ENCODE measurements around the gene STOX2.

STOX2 gene

DNA sequence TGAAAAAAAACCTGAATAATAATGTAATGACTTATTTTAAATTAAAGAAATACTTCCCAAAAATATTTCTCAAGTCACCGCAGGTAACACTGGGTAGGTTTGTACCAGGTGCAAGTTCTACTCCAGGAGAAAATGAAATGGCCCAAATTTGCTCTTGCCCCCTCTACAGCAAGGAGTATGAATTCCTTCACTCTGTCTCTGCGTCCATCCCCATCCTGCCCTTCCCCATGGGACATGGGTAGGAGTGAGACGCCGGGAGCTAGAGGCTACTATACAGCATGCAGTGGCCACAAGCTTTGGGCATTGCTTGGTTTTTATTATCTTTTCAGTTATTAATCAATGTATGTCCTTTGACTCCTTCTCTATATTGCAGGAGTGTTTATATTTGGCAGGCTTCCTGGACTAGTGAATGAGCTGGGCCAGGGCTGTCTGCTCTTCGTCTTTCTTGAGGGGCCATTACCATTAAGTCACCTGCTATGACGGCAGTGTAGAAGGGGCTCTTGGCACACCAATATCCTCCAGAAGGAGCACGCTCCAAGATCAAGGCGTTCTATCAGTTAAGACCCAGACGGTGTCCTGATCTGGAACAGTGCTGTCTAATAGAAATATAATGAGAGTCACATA lies 162.9 kb downstream of the STOX2 start:
- H3K23ac ChIP-seq (ENCODE audit: low read length): no peak overlapping the region
- no peaks in the 10 kb centered on the region for H3K27me3 ChIP-seq (ENCODE audit: insufficient read depth, low read length, poor library complexity)
- H3K56ac ChIP-seq (ENCODE audit: low read length): no peak overlapping the region
- no peaks in the 10 kb centered on the region for H3K4me1 ChIP-seq (ENCODE audit: control insufficient read depth, low read depth, low read length)
- H3K4ac ChIP-seq (ENCODE audit: low read depth, low read length): no peak overlapping the region
- H3K4me2 ChIP-seq (ENCODE audit: low read length): no peak overlapping the region
- no CpG with 5 or more reads among the region's 9 CpGs for WGBS (ENCODE audit: extremely low coverage, insufficient coverage, low lambda C conversion rate)
- H3K79me1 ChIP-seq (ENCODE audit: low read length): no peaks in the 10 kb centered on the region
- H3K4me3 ChIP-seq (ENCODE audit: low read length): no peak overlapping the region
- H2BK15ac ChIP-seq (replicated peaks; ENCODE audit: low read depth): no peak overlapping the region
- DNase-seq: no peak
- no peak overlapping the region for H2BK5ac ChIP-seq (ENCODE audit: low read length)
- H3K36me3 ChIP-seq (ENCODE audit: control insufficient read depth, insufficient read depth, low read length): no peaks in the 10 kb centered on the region
- H3K27ac ChIP-seq (ENCODE audit: low read depth, low read length): no peak overlapping the region
- H2BK120ac ChIP-seq (ENCODE audit: low read depth, low read length): no peak overlapping the region
- H4K8ac ChIP-seq (ENCODE audit: low read depth, low read length): no peak overlapping the region
- no peaks in the 10 kb centered on the region for H3K79me2 ChIP-seq (ENCODE audit: control insufficient read depth, insufficient read depth, low read length)
- no peak overlapping the region for H3K18ac ChIP-seq (ENCODE audit: low read length)
- no peak overlapping the region for H4K5ac ChIP-seq (ENCODE audit: low read length)
- no peak overlapping the region for H3K9ac ChIP-seq (ENCODE audit: low read length)
- no peak overlapping the region for H2AK5ac ChIP-seq (ENCODE audit: low read length)
